Esophagus squamous epithelium (tissue), 4 donors: Measurements from ENCODE around the gene ZNF488.
"Not testable (repeated sequence)": the region's sequence is repeated elsewhere in the genome, so short reads cannot be mapped to it uniquely, and the experiment has no call there.

Experiments
- CTCF ChIP-seq, 6 experiments: fragments of 450-650 bp in 4 of 6; fragments of 200-600 bp in 2 of 6; sonication (generic) in 2 of 6; IDR thresholded peaks; one replicate each; pipeline ENCODE4 v1.5.1; 2016 to 2019; ENCODE audit warnings: antibody characterized with exemption in 6 of 6, mild to moderate bottlenecking in 4 of 6, moderate library complexity in 4 of 6
- POLR2A ChIP-seq, 4 donors: fragments of 450-650 bp; IDR thresholded peaks; one replicate each; pipeline ENCODE4 v1.6.1; 2017; ENCODE audit warnings: antibody characterized with exemption in 4 of 4, mild to moderate bottlenecking in 4 of 4, moderate library complexity in 3 of 4

- not testable (repeated sequence) for TF ChIP-seq CTCF, POLR2A (IDR thresholded peaks at IDR 0.05)
Observed at GRCh38 chr10:47416305-47417218, 32.5 kb upstream of the ZNF488 start.
